ENCODE measurements around the gene CLCNKA. TPM values are rescaled to one million over a fixed set of nuclear protein-coding genes. Genes with fewer than 3 reads are reported as not detected.
A peak's percentile ranks its signal among the peaks of the same experiment; 100 is the strongest.

The CLCNKA gene
- total and polyA plus RNA-seq, 2 of the 8 experiments (the other 6 are each of a cell fraction or from before 2014, with no cell fraction given), result 0.95 to 2.0 TPM

DNA sequence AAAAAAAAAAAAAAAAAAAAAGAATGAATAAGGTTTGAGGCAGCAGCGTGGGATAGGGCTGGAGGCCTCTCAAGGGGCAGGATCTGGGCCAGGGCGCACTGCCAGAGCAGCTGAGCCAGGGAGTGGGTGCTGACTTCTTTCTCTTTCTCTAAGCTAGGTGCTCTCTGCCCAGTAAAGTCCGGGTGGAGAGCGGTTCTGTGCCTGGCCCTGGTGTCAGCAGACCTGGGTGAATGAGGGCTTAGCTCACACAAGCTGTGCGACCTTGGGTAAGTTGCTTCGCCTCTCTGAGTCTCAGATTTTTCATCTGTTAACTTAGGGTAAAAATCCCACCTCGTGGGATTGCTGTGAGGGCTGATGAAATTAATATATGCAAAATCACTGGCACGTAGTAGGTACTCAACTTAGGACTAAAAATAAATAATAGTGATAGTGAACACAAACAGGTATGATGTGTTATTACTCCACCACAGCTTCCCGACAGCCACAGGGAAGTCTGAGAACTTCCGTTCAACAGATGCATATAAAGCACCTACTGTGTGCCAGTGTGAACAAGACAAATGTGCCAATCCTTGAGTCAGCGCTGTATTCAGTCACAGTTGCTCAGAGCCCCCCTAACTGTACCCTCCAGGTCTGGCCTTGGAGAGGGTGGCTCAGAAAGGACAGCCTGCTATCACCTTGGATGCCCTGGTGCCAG is 53.6 kb downstream of the CLCNKA start:
- DNase-seq (ENCODE audit: low read depth in 1 of 2, low spot score in 2 of 2) (no peak), FAIRE-seq (no peak)
- Histone ChIP-seq H3K23me2 (ENCODE audit: low read depth, low read length) (peaks cover 11% of the 10 kb centered on the region), H4K91ac (replicated peaks; ENCODE audit: insufficient read length, low read length) (no peak overlapping the region), H3K36me3 (ENCODE audit: control insufficient read depth in 2 of 4, insufficient read depth in 4 of 4, low read length in 3 of 4) (no peaks in the 10 kb centered on the region), H4K5ac (ENCODE audit: insufficient read length, low read depth, low read length) (no peak overlapping the region), H3K9ac (replicated peaks in 1 of 4; ENCODE audit: extremely low read depth in 1 of 4, low read depth in 3 of 4, low read length in 3 of 4) (no peak overlapping the region), H2BK12ac (ENCODE audit: low read depth, low read length) (no peak overlapping the region), H3K27me3 (replicated peaks in 1 of 4; ENCODE audit: control insufficient read depth in 3 of 4, extremely low read depth in 1 of 4, insufficient read depth in 3 of 4, low read length in 3 of 4) (peaks cover 4 to 38% (median 30%) of the 10 kb centered on the region in 4 experiments), H3K27ac (ENCODE audit: low read depth, low read length) (no peak overlapping the region), H3K23ac (ENCODE audit: insufficient read length) (no peak overlapping the region), H2BK20ac (ENCODE audit: low read length) (no peak overlapping the region), H3K4me3 (ENCODE audit: extremely low read depth in 1 of 4, insufficient read depth in 2 of 4, low read depth in 3 of 4, low read length in 4 of 4) (no peak overlapping the region), H3K9me3 (ENCODE audit: insufficient read depth in 2 of 2, low read depth in 1 of 2, low read length in 1 of 2) (no peaks in the 10 kb centered on the region), H3K4ac (replicated peaks; ENCODE audit: insufficient read length, low read depth, low read length) (no peak overlapping the region), H2BK15ac (ENCODE audit: low read length) (no peak overlapping the region), H3K79me2 (ENCODE audit: control insufficient read depth in 1 of 2, insufficient read depth in 2 of 2, low read length in 2 of 2) (no peaks in the 10 kb centered on the region), H4K8ac (ENCODE audit: extremely low read depth, insufficient read depth, low read length) (no peak overlapping the region), H3K18ac (ENCODE audit: extremely low read depth, low read length) (no peak overlapping the region), H4K20me1 (replicated peaks in 1 of 2; ENCODE audit: control insufficient read depth in 1 of 2, insufficient read depth in 2 of 2, low read length in 2 of 2) (peaks cover 1 to 10% of the 10 kb centered on the region in 2 experiments), H3K56ac (replicated peaks; ENCODE audit: insufficient read length, low read depth, low read length) (no peak overlapping the region), H3K14ac (ENCODE audit: insufficient read length) (no peak overlapping the region), H3K79me1 (ENCODE audit: low read depth, low read length) (no peaks in the 10 kb centered on the region), H3K4me1 (replicated peaks in 1 of 4; ENCODE audit: control insufficient read depth in 3 of 4, insufficient read depth in 4 of 4, low read length in 3 of 4) (peaks cover 2 to 25% (median 10%) of the 10 kb centered on the region in 4 experiments), H2AK5ac (ENCODE audit: low read depth, low read length) (0 out of 2 replicates have a peak overlapping the region, but pooled peaks have one; percentile 41), H3K4me2 (ENCODE audit: insufficient read depth in 1 of 2, low read depth in 2 of 2, low read length in 2 of 2) (no peak overlapping the region), H2BK120ac (replicated peaks; ENCODE audit: low read depth, low read length) (no peak overlapping the region), H2AFZ (ENCODE audit: low read length) (no peak overlapping the region), H2BK5ac (ENCODE audit: low read depth, low read length) (no peak overlapping the region)
- TF ChIP-seq EP300 (IDR thresholded peaks at IDR 0.05; ENCODE audit: borderline replicate concordance in 1 of 2, low read depth in 2 of 2, low read length in 2 of 2), result no peak
- no peak for TF ChIP-seq CTBP2 (IDR thresholded peaks at IDR 0.05; ENCODE audit: borderline replicate concordance, insufficient read depth, insufficient read length, low read length)
- WGBS, 2 experiments (ENCODE audit: extremely low coverage in 1 of 2, insufficient coverage in 1 of 2, insufficient read length in 1 of 2, insufficient replicate concordance in 2 of 2, low coverage in 1 of 2, low lambda C conversion rate in 2 of 2, missing lambda C conversion rate in 1 of 2), result 91% methylated on average over 10 of the region's 11 CpGs; no CpG with 5 or more reads in 1 of the 2 experiments
- CTCF ChIA-PET (ENCODE audit: partially characterized antibody), result interaction anchor here (0.9 to 21.9 kb wide), 10 partner anchors 17 to 168 kb away, joined by 3 to 569 read pairs (median 4); no protein-coding TSS in a partner anchor
- POLR2A ChIA-PET (ENCODE audit: partially characterized antibody), result interaction anchor here (1.1 kb wide), 1 partner anchor 11 kb away, joined by 3 read pairs; no protein-coding TSS in a partner anchor
